NCI-H82 treated with DMSO at 0.1 percent for 48 hours (cell line): ENCODE data around the gene RGS17.
"Not testable (repeated sequence)": the region's sequence is repeated elsewhere in the genome, so short reads cannot be mapped to it uniquely, and the experiment has no call there.

Experiments
- DNase-seq: peaks from one replicate; lab custom pipeline; 2025; ENCODE audit not compliant: unreplicated experiment; lab: John Stamatoyannopoulos, UW

Gene RGS17

DNA sequence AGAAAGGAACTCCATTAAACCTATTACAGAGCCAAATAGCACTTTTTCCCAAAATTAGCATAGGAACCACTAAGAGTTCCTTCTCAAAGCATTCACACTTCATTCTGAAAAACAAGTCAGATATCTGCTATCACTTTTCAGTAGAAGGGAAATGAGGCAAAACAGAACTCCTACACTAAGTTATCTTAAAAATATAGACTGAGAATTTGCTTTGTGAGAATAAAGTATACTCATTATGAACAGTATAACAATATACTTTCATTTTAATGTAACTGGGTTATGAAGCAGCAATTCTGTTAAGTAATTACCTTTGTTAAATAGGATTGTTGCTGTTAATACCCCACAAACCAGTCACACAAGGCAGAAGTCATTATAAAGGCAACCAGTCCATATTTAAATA lies 137.2 kb downstream of the RGS17 start:
- DNase-seq: no peak

DNA sequence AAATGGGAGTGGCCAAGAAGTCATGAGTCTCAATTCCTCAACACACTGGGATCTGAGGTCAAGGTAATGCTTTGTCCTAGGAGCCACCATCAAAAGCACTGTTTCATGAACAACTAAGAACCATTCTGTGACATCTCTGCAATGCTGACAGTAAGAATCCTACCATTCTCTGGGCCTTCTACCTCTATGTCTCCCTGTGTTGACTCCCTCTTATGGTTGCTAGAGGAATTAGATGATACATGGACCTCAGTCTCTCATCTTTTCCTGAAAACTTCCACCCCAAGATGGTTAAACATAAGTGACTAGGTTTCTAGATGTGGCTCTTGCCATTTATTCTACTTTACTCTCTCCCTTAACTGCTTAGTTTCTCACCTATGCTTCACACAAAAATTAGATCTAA lies 137.7 kb downstream of the RGS17 start:
- DNase-seq: no peak

DNA sequence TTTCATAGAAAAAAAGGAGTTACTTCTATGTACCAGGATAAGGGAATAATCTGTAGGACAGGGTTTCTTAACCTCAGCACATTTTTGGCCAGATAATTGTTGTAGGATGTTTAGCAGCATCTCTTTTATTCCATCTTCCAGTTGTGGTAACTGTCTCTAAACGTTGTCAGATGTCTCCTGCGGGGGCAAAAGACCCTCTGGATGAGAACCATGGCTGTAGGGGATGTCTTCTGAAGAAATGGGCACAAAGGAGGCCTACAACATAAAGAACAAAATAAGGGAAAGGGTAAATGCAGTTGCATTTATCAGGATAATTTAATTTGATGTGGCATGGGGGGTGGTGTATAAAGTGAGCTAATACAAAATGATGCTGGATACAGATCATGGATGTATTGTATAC lies 144.1 kb downstream of the RGS17 start:
- DNase-seq: no peak

- not testable (repeated sequence) for DNase-seq
Observed at GRCh38 chr6:152985300-152985699, 145.8 kb downstream of the RGS17 start.

DNA sequence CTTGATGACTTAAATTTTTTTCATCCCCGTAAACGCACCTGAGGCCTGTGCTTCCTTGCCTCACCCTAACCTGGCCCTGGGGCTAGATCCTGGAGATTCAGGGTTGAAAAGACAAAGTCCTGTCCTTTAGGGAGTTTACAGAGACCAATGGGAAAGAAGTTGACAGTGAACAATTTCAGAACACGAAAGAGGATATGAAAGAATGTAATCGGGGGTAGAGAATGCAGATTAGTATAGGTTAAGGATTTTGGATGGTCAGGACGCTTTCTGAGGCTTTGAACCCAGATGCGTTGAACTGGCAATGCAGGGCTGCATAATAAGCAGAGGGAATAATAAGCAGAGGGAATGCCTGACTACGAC lies 146.6 kb downstream of the RGS17 start:
- peak; percentile 28 for DNase-seq

- peak; percentile 93 for DNase-seq
Observed at GRCh38 chr6:152983637-152984512, 147.2 kb downstream of the RGS17 start.

GRCh38 chr6:152982904-152983636 lies 148.0 kb downstream of the RGS17 start, which contains the start of gene FBXO5:
FBXO5 (minus strand) TSS chr6:152983041; CDS start chr6:152982959, 82 bp downstream.
- peak; percentile 83 for DNase-seq

GRCh38 chr6:152981989-152982903 lies 148.8 kb downstream of the RGS17 start:
- peak; percentile 16 for DNase-seq

DNA sequence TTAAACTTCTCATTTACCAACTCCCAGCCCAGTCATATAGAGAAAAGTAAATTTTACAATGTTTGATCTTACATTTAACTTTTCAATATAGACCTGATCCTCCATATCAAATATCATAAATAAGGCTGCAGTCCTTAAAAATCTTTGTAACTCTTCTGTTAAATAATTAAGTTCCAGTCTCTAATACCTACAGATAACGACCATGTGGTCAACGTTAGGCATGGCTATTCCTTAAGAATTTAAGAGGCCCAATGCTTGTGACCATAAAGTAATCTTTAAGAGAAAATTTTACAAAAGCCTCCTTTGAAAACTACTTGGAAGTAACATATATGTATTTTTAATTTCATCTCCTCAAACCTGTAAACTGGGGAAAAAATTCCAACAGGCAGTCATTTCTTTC lies 149.9 kb downstream of the RGS17 start:
- no peak for DNase-seq

- no peak for DNase-seq
Observed at GRCh38 chr6:152980656-152981055, 150.4 kb downstream of the RGS17 start.

GRCh38 chr6:152979116-152979515 lies 152.0 kb downstream of the RGS17 start:
- DNase-seq: no peak

GRCh38 chr6:152978058-152978457 lies 153.0 kb downstream of the RGS17 start:
- no peak for DNase-seq

DNA sequence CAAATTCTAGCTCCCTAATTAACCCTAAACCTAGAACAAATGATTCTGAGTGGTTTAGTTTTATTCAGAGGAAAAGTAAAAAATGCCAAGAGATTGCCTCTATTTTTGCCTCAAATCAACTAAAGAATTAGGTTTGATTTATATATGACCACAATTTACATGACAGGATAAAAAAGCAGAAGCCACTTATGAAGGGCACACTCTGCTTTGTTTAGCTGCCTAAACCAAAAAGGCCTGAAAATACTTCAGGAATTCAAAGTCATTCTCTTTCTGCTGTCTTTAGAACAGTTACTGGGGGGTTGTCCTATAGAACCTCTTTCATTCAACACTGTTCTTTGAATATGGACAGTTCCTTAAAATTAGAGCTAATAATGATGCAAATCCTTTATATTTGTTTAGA lies 153.5 kb downstream of the RGS17 start:
- DNase-seq: no peak

- no peak for DNase-seq
Observed at GRCh38 chr6:152976749-152977148, 154.3 kb downstream of the RGS17 start.

DNA sequence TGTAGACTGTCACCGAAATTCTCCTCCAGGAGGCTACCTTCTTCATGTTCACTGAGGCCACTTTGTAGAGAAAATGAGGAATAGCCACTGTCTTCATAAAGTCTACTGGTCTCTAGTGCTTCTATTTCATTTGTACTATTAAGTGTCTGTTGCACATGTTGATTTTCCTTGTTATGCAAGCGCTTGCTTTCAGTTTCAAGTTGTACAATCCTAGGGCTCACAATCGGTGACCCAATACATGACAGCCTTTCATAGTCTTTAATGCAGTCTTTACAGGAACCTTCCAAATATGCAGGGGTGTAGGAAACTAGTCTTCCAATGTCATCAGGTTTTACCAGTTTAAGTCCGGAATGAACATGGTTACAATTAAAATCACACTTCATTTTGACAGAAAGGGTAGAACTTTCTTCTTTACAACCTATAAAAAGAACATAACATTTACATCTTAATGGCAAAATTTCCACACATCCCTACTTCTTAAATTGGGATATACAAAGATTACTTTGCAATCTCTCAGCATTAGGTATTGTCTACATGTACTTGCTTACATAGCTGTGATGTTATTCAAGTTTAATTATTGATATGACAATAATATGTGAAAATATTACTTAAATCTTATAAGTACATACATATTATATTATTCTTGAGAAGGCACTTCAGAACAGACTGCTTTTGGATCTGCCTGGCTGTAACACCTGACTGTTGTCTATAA lies 155.7 kb downstream of the RGS17 start:
- no peak for DNase-seq

DNA sequence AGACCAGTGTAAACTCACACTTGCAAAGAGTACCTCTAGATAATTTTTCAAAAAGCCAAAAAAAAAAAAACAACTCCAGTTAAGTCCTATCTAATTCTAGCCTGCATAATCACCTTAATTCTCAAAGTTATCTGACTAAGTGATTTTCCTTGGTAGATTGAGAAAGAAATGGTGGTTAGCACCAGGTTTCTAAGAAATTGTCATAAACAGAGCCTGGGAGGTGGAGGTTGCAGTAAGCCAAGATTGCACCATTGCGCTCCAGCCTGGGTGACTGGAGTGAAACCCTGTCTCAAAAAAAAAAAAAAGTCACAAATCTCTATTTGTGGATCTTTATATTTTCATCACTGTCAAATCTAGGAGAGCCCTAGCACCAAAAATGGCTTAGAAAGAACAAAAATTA lies 157.2 kb downstream of the RGS17 start:
- DNase-seq: no peak

- no peak for DNase-seq
Observed at GRCh38 chr6:152969688-152970418, 161.2 kb downstream of the RGS17 start.

DNA sequence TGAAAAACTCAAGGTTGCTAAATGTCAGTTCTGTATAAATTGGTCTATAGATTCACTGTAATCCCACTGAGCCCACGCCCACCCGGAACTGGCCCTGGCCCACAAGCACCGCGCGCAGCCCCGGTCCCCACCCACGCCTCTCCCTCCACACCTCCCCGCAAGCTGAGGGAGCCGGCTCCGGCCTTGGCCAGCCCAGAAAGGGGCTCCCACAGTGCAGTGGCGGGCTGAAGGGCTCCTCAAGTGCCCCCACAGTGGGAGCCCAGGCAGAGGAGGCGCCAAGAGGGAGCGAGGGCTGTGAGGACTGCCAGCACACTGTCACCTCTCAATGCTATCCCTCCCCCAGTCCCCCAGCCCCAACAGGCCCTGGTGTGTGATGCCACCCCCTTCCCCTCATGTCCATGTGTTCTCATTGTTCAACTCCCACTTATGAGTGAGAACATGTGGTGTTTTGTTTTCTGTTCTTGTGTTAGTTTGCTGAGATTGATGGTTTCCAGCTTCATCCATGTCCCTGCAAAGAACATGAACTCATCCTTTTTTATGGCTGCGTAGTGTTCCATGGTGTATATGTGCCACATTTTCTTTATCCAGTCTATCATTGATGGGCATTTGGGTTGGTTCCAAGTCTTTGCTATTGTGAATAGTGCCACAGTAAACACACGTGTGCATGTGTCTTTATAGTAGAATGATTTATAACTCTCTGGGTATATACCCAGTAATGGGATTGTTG lies 164.8 kb downstream of the RGS17 start:
- not testable (repeated sequence) for DNase-seq

- no peak for DNase-seq
Observed at GRCh38 chr6:152959333-152959732, 171.7 kb downstream of the RGS17 start.
